Thyroid gland (tissue), 4 donors: ENCODE measurements around the gene SYCE1.
"Not testable (repeated sequence)": the region's sequence is repeated elsewhere in the genome, so short reads cannot be mapped to it uniquely, and the experiment has no call there.

Experiments
- CTCF ChIP-seq, 6 experiments: fragments of 200-600 bp in 3 of 6; fragments of 450-650 bp in 3 of 6; sonication (generic) in 3 of 6; IDR thresholded peaks; one replicate each; pipeline ENCODE4 v1.5.1; 2016 to 2019; ENCODE audit warnings: antibody characterized with exemption in 6 of 6, mild to moderate bottlenecking in 2 of 6, inconsistent platforms in 1 of 6, moderate library complexity in 1 of 6
- POLR2A ChIP-seq, 2 donors: fragments of 450-650 bp; IDR thresholded peaks; one replicate each; pipeline ENCODE4 v1.6.1; 2017; ENCODE audit warnings: antibody characterized with exemption in 2 of 2, mild to moderate bottlenecking in 2 of 2, moderate library complexity in 1 of 2

DNA sequence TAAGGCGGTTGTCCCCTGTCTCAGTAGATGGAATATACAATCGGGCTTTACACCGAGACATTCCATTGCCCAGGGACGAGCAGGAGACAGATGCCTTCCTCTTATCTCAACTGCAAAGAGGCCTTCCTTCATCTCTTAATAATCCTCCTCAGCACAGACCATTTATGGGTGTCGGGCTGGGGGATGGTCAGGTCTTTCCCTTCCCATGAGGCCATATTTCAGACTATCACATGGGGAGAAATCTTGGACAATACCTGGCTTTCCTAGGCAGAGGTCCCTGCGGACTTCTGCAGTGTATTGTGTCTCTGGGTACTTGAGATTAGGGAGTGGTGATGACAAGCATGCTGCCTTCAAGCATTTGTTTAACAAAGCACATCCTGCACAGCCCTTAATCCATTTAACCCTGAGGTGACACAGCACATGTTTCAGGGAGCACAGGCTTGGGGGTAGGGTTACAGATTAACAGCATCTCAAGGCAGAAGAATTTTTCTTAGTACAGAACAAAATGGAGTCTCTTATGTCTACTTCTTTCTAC lies 23.9 kb downstream of the SYCE1 start:
- TF ChIP-seq CTCF, POLR2A (IDR thresholded peaks at IDR 0.05): not testable (repeated sequence)
